Dedifferentiated amniotic fluid mesenchymal stem cell (primary cell): ENCODE measurements around the gene CLDN20.
A peak's percentile ranks its signal among the peaks of the same experiment; 100 is the strongest.
"Not testable (repeated sequence)": the region's sequence is repeated elsewhere in the genome, so short reads cannot be mapped to it uniquely, and the experiment has no call there.

ENCODE experiments used
- DNase-seq: peaks from one replicate; pipeline ENCODE4 v3.0.0-alpha.2; 2016; ENCODE audit errors: extremely low spot score

Gene CLDN20

GRCh38 chr6:155311583-155311982 is 47.8 kb downstream of the CLDN20 start:
- DNase-seq, result no peak

- DNase-seq, result not testable (repeated sequence)
These were observed 49.1 kb downstream of the CLDN20 start for GRCh38 chr6:155312950-155313349.

GRCh38 chr6:155313602-155314091 is 49.8 kb downstream of the CLDN20 start:
- DNase-seq, result no peak

GRCh38 chr6:155314092-155314772 is 50.4 kb downstream of the CLDN20 start, which contains the start of gene TFB1M:
Gene TFB1M, minus strand, starts transcription at chr6:155314484. Its CDS starts 56 bp downstream, at chr6:155314428.
- peak; percentile 98 for DNase-seq

- DNase-seq, result peak; percentile 62
These were observed 51.1 kb downstream of the CLDN20 start for GRCh38 chr6:155314773-155315515.

- DNase-seq, result no peak
These were observed 51.7 kb downstream of the CLDN20 start for GRCh38 chr6:155315516-155315871.

GRCh38 chr6:155316419-155316818 is 52.6 kb downstream of the CLDN20 start:
- no peak for DNase-seq

- DNase-seq, result no peak
These were observed 53.4 kb downstream of the CLDN20 start for GRCh38 chr6:155317186-155317585.

- no peak for DNase-seq
These were observed 56.1 kb downstream of the CLDN20 start for GRCh38 chr6:155319902-155320301.

- no peak for DNase-seq
These were observed 60.4 kb downstream of the CLDN20 start for GRCh38 chr6:155324172-155324571.

- no peak for DNase-seq
These were observed 61.2 kb downstream of the CLDN20 start for GRCh38 chr6:155324993-155325392.

GRCh38 chr6:155325700-155326516 is 62.1 kb downstream of the CLDN20 start:
- DNase-seq, result no peak
